CD4-positive, alpha-beta T cell treated with Interleukin-12 subunit alpha and Interleukin-12 subunit beta, for 1 hour (primary cell): ENCODE results near the gene AFF1.

Experiments
- DNase-seq: peaks from one replicate; pipeline ENCODE4 v3.0.0-alpha.2; 2020

The AFF1 gene

GRCh38 chr4:87042221-87042620, 107.4 kb downstream of the AFF1 start:
- DNase-seq = no peak

- no peak for DNase-seq
These were observed 108.4 kb downstream of the AFF1 start for GRCh38 chr4:87042986-87043820.

- no peak for DNase-seq
These were observed 109.9 kb downstream of the AFF1 start for GRCh38 chr4:87044511-87045233.

- DNase-seq = no peak
These were observed 110.4 kb downstream of the AFF1 start for GRCh38 chr4:87045234-87045558.

GRCh38 chr4:87045659-87046058, 110.8 kb downstream of the AFF1 start:
- DNase-seq = no peak

GRCh38 chr4:87046121-87046551, 111.3 kb downstream of the AFF1 start:
- DNase-seq = no peak

GRCh38 chr4:87047281-87047798, 112.5 kb downstream of the AFF1 start:
- DNase-seq = no peak

GRCh38 chr4:87049508-87049907, 114.7 kb downstream of the AFF1 start:
- no peak for DNase-seq

- no peak for DNase-seq
These were observed 115.8 kb downstream of the AFF1 start for GRCh38 chr4:87050596-87050995.

- no peak for DNase-seq
These were observed 116.4 kb downstream of the AFF1 start for GRCh38 chr4:87051121-87051713.

GRCh38 chr4:87052615-87053014, 117.8 kb downstream of the AFF1 start:
- DNase-seq = no peak

- DNase-seq = no peak
These were observed 118.4 kb downstream of the AFF1 start for GRCh38 chr4:87053176-87053658.

- DNase-seq = no peak
These were observed 119.3 kb downstream of the AFF1 start for GRCh38 chr4:87053802-87054767.

GRCh38 chr4:87054900-87055299, 120.1 kb downstream of the AFF1 start:
- DNase-seq = no peak

- DNase-seq = no peak
These were observed 120.5 kb downstream of the AFF1 start for GRCh38 chr4:87055311-87055710.

- no peak for DNase-seq
These were observed 122.1 kb downstream of the AFF1 start for GRCh38 chr4:87056881-87057280.

GRCh38 chr4:87057835-87058355, 123.1 kb downstream of the AFF1 start:
- no peak for DNase-seq

GRCh38 chr4:87058356-87059073, 123.7 kb downstream of the AFF1 start:
- no peak for DNase-seq

GRCh38 chr4:87060957-87061356, 126.1 kb downstream of the AFF1 start:
- no peak for DNase-seq

GRCh38 chr4:87065021-87065420, 130.2 kb downstream of the AFF1 start:
- DNase-seq = no peak

- DNase-seq = no peak
These were observed 131.8 kb downstream of the AFF1 start for GRCh38 chr4:87066403-87067123.
